K562 (cell line): ENCODE data around the gene FREM3. TPM values are rescaled to one million over a fixed set of nuclear protein-coding genes. Genes with fewer than 3 reads are reported as not detected.
A peak's percentile ranks its signal among the peaks of the same experiment; 100 is the strongest.
"Not testable (repeated sequence)": the region's sequence is repeated elsewhere in the genome, so short reads cannot be mapped to it uniquely, and the experiment has no call there.

Source experiments
- ATAC-seq: fragments of 200-7000 bp; cut with Tn5 transposase; 3 replicates; pipeline ENCODE4 v1.9.1; 2020; ENCODE audit warnings: moderate library complexity
- BruUV-seq: library from RNA; stranded (reverse); fragments of 400-500 nt; replicated peaks from 2 replicates; lab custom pipeline; 2021; lab: Mats Ljungman, UMichigan
- CTCF ChIA-PET: fragments of 300-600 bp; formaldehyde crosslinking; extraction: SDS; loops from one replicate; lab custom pipeline; 2021; ENCODE audit warnings: low intra/inter-chr PET ratio; lab: Yijun Ruan, JAX
- POLR2A ChIA-PET: fragments of 300-600, 350-650 bp; sonication (Branson Sonifier 250); formaldehyde crosslinking; extraction: SDS; loops from one replicate; lab custom pipeline; 2021; ENCODE audit warnings: antibody characterized with exemption, inconsistent platforms; lab: Yijun Ruan, JAX
- DNase-seq, 4 experiments: peaks; one replicate each; pipeline versions ENCODE4 v3.0.0 to v3.0.0-alpha.2; 2011 to 2018; ENCODE audit warnings: low spot score in 3 of 4, mixed read lengths in 3 of 4; ENCODE audit errors: extremely low read depth in 1 of 4
- FAIRE-seq: peaks from 2 replicates; lab custom pipeline; 2011; peaks lifted over from hg19 to GRCh38; lab: Jason Lieb, UNC
- H2AFZ ChIP-seq: 2 replicates; pipeline ENCODE4 v1.6.0; 2011; ENCODE audit warnings: low read depth, low read length, control low read depth, inconsistent platforms
- H3K27ac ChIP-seq: fragments of 200-600 bp; 3 replicates; pipeline ENCODE4 v1.8.0; 2011; ENCODE audit warnings: low read depth, mild to moderate bottlenecking, control low read depth, inconsistent platforms, low read length, moderate library complexity, mixed read lengths; ENCODE audit errors: extremely low read depth
- H3K27me3 ChIP-seq, 2 experiments: fragments of 300-600 bp in 1 of 2; 2 replicates in 1 of 2; 3 replicates in 1 of 2; pipeline versions ENCODE4 v1.6.0 to v1.8.0; 2011; ENCODE audit warnings: inconsistent platforms in 2 of 2, low read length in 2 of 2, mild to moderate bottlenecking in 1 of 2, mixed read lengths in 1 of 2, moderate library complexity in 1 of 2; ENCODE audit not compliant: control insufficient read depth in 2 of 2, insufficient read depth in 2 of 2
- H3K36me3 ChIP-seq: fragments of 300-600 bp; 3 replicates; pipeline ENCODE4 v1.8.0; 2011; ENCODE audit warnings: mild to moderate bottlenecking, low read length, inconsistent platforms; ENCODE audit not compliant: control insufficient read depth, insufficient read depth
- H3K4me1 ChIP-seq, 2 experiments: fragments of 200-600 bp in 1 of 2; replicated peaks in 1 of 2; 2 replicates in 1 of 2; 3 replicates in 1 of 2; pipeline versions ENCODE4 v1.5.1 to v1.8.0; 2011; ENCODE audit warnings: inconsistent platforms in 2 of 2, low read length in 2 of 2, mild to moderate bottlenecking in 1 of 2, mixed read lengths in 1 of 2, moderate library complexity in 1 of 2; ENCODE audit not compliant: control insufficient read depth in 2 of 2, insufficient read depth in 2 of 2
- H3K4me2 ChIP-seq: 2 replicates; pipeline ENCODE4 v1.6.1; 2011; ENCODE audit warnings: low read length, control low read depth, inconsistent platforms, mixed read lengths; ENCODE audit not compliant: insufficient read depth
- H3K4me3 ChIP-seq: fragments of 200-600 bp; sonication (generic), shearing (Covaris generic); 2 replicates; pipeline ENCODE4 v1.5.1; 2016; ENCODE audit warnings: control low read depth, inconsistent platforms
- H3K79me2 ChIP-seq: fragments of 200-600 bp; 3 replicates; pipeline ENCODE4 v1.8.0; 2011; ENCODE audit warnings: low read length, inconsistent platforms; ENCODE audit not compliant: control insufficient read depth, insufficient read depth
- H3K9ac ChIP-seq, 2 experiments: 2 replicates each; pipeline versions ENCODE4 v1.6.0 to v1.6.1; 2011; ENCODE audit warnings: low read depth in 2 of 2, low read length in 2 of 2, control low read depth in 1 of 2, inconsistent platforms in 1 of 2, mild to moderate bottlenecking in 1 of 2, mixed read lengths in 1 of 2; ENCODE audit not compliant: insufficient read depth in 1 of 2
- H3K9me1 ChIP-seq: one replicate; pipeline ENCODE4 v1.6.0; 2011; ENCODE audit warnings: inconsistent platforms, mild to moderate bottlenecking, low read length, moderate library complexity; ENCODE audit not compliant: control insufficient read depth, insufficient read depth
- H3K9me3 ChIP-seq: replicated peaks from 2 replicates; pipeline ENCODE4 v1.5.1; 2011; ENCODE audit warnings: low read depth, low read length, inconsistent platforms; ENCODE audit not compliant: control insufficient read depth, insufficient read depth
- H4K20me1 ChIP-seq: replicated peaks from 2 replicates; pipeline ENCODE4 v1.6.1; 2011; ENCODE audit warnings: low read length, inconsistent platforms, mixed read lengths; ENCODE audit not compliant: control insufficient read depth, insufficient read depth
- CTCF ChIP-seq, 3 experiments: IDR thresholded peaks in 2 of 3; conservative IDR thresholded peaks in 1 of 3; 2 replicates each; pipeline ENCODE4 v1.5.1; 2011 to 2012; ENCODE audit warnings: low read length in 3 of 3, mild to moderate bottlenecking in 3 of 3, control low read depth in 2 of 3, improper control_type of control experiment in 1 of 3, inconsistent platforms in 1 of 3, low read depth in 1 of 3, mixed read lengths in 1 of 3, moderate library complexity in 1 of 3; ENCODE audit not compliant: insufficient read depth in 2 of 3
- GTF2E2 ChIP-seq: fragments of 200-800 bp; sonication (Bioruptor generic); IDR thresholded peaks from 2 replicates; pipeline ENCODE4 v1.6.1; 2016; ENCODE audit warnings: missing genetic modification characterization, missing compliant biosample characterization
- HCFC1 ChIP-seq: IDR thresholded peaks from 2 replicates; pipeline ENCODE4 v1.6.1; 2012; ENCODE audit warnings: low read depth, low read length, improper control_type of control experiment
- RAD21 ChIP-seq, 2 experiments: fragments of 250-450 bp in 1 of 2; fragments of 450-650 bp in 1 of 2; sonication (Bioruptor Pico) in 1 of 2; formaldehyde crosslinking in 1 of 2; IDR thresholded peaks in 1 of 2; conservative IDR thresholded peaks in 1 of 2; 2 replicates each; pipeline versions ENCODE4 v1.4.0 to v1.8.0; 2020 to 2022; ENCODE audit warnings: mild to moderate bottlenecking in 2 of 2, moderate library complexity in 1 of 2
- RBM22 ChIP-seq: fragments of 200-400 bp; formaldehyde crosslinking; IDR thresholded peaks from 2 replicates; pipeline ENCODE4 v1.6.1; 2018; ENCODE audit warnings: low read length, low read depth; ENCODE audit not compliant: poor library complexity, severe bottlenecking
- RNF2 ChIP-seq: sonication (generic); IDR thresholded peaks from 2 replicates; pipeline ENCODE4 v1.6.1; 2016
- TEAD4 ChIP-seq, 2 experiments: sonication (generic) in 1 of 2; formaldehyde crosslinking in 1 of 2; IDR thresholded peaks; 2 replicates each; pipeline versions ENCODE4 v1.6.1 to v1.8.0; 2012 to 2022; ENCODE audit warnings: borderline replicate concordance in 1 of 2, inconsistent platforms in 1 of 2, low read length in 1 of 2, mild to moderate bottlenecking in 1 of 2, missing genetic modification reagents in 1 of 2
- ZMIZ1 ChIP-seq, 2 experiments: fragments of 150-350 bp in 1 of 2; IDR thresholded peaks; 2 replicates each; pipeline ENCODE4 v1.6.1; 2012 to 2016; ENCODE audit warnings: low read depth in 2 of 2, low read length in 2 of 2, mild to moderate bottlenecking in 1 of 2, moderate library complexity in 1 of 2
- WGBS: fragments of 100-300 bp; shearing (Covaris generic); methylation state at CpG from one replicate; pipeline ENCODE4 v1.1.6; 2016; ENCODE audit warnings: low coverage, mixed read lengths; ENCODE audit not compliant: insufficient coverage; ENCODE audit errors: missing lambda C conversion rate; 5-methylcytosine and 5-hydroxymethylcytosine counted together
- in situ Hi-C: fragments of 300-500 bp; cut with MboI; formaldehyde crosslinking; loops from 4 replicates; pipeline ENCODE4 v1.15.0; 2018; ENCODE audit warnings: inconsistent platforms, mixed read lengths
- intact Hi-C: fragments of 100-400 bp; cut with micrococcal nuclease; formaldehyde crosslinking; loops from 2 replicates; pipeline ENCODE4 v1.14.2; 2022
- polyA plus RNA-seq, 8 experiments: library from polyadenylated mRNA; depleted of rRNA in 4 of 8; stranded (reverse) in 5 of 8; unstranded in 3 of 8; fragments of >200 nt; fragmentation: Nextera tagmentation in 2 of 8; fragmentation: Illumina TruSeq in 1 of 8; extraction: Ambion mirVana in 2 of 8; extraction: Trizol in 1 of 8; gene quantifications; 2 replicates each; pipeline versions ENCODE4 v1.2.1 to v1.2.3, GENCODE V29; 2011 to 2014; ENCODE audit warnings: inconsistent platforms in 1 of 8, missing spikeins in 1 of 8
- total RNA-seq, 7 experiments: library from RNA; depleted of rRNA in 6 of 7; stranded (reverse); fragments of >200 nt in 6 of 7; fragmentation: Illumina TruSeq in 2 of 7; extraction: Trizol in 2 of 7; gene quantifications; 2 replicates each; pipeline versions ENCODE4 v1.2.1 to v1.2.3, GENCODE V29; 2011 to 2021; ENCODE audit warnings: low replicate concordance in 1 of 7

The FREM3 gene
- total and polyA plus RNA-seq, 9 of the 15 experiments (the other 6 are each of a cell fraction or from before 2014, with no cell fraction given): not detected

- no peak overlapping the region for H3K9ac ChIP-seq
- no peaks in the 10 kb centered on the region for H3K79me2 ChIP-seq
- no peaks in the 10 kb centered on the region for H3K9me1 ChIP-seq
- no peak overlapping the region for H2AFZ ChIP-seq
- peak; percentile 86 for ATAC-seq
- TF ChIP-seq CTCF (IDR thresholded peaks at IDR 0.05 in 2 of 3, conservative IDR thresholded peaks at IDR 0.05 in 1 of 3; ENCODE audit: insufficient read depth in 2 of 3, low read depth in 1 of 3, low read length in 3 of 3) (peak in 2 of 3 experiments; percentile 39 to 40; a peak in 4 of 6 replicates), RNF2 (no peak), GTF2E2 (tag) (no peak), HCFC1 (no peak), ZMIZ1 (IDR thresholded peaks at IDR 0.05; ENCODE audit: low read depth in 2 of 2, low read length in 2 of 2) (no peak), TEAD4 (IDR thresholded peaks at IDR 0.05; ENCODE audit: low read length) (no peak), TEAD4 (CRISPR knock-in tag; IDR thresholded peaks at IDR 0.05; ENCODE audit: borderline replicate concordance) (no peak), RBM22 (no peak), RAD21 (CRISPR knock-in tag; conservative IDR thresholded peaks at IDR 0.05 in 1 of 2, IDR thresholded peaks at IDR 0.05 in 1 of 2) (peak in 1 of 2 experiments; percentile 25; a peak in 1 of 4 replicates)
- H4K20me1 ChIP-seq: no peaks in the 10 kb centered on the region
- H3K27ac ChIP-seq: no peak overlapping the region
- no peak overlapping the region for H3K4me3 ChIP-seq
- WGBS: 29% methylated on average over 1 of the region's 1 CpG
- no peak overlapping the region for H3K4me2 ChIP-seq
- H3K27me3 ChIP-seq: no peaks in the 10 kb centered on the region
- peaks cover 95% of the 10 kb centered on the region for H3K36me3 ChIP-seq
- no peaks in the 10 kb centered on the region for H3K4me1 ChIP-seq
- DNase-seq: peak in 1 of 4 experiments; percentile 25
- POLR2A ChIA-PET: no interaction called here
- intact Hi-C loops (no loop called here), in situ Hi-C loops (no loop called here)
- CTCF ChIA-PET: no interaction called here
- H3K9me3 ChIP-seq: no peaks in the 10 kb centered on the region
- peak; percentile 74 for FAIRE-seq
- BruUV-seq: no TSS peak
These were observed 169.1 kb downstream of the FREM3 start for GRCh38 chr4:143531380-143531779.

GRCh38 chr4:143528046-143528445 lies 172.4 kb downstream of the FREM3 start:
- H3K4me3 ChIP-seq, H3K4me2 ChIP-seq, H3K4me1 ChIP-seq, H3K9ac ChIP-seq, CTCF ChIA-PET, intact Hi-C loops, H3K9me1 ChIP-seq, ATAC-seq, BruUV-seq, H4K20me1 ChIP-seq, H3K27me3 ChIP-seq, H3K27ac ChIP-seq, FAIRE-seq, H3K9me3 ChIP-seq, in situ Hi-C loops, H2AFZ ChIP-seq, H3K79me2 ChIP-seq, DNase-seq: not testable (repeated sequence)
- WGBS: 89% methylated on average over 4 of the region's 4 CpGs
- H3K36me3 ChIP-seq: peaks cover 93% of the 10 kb centered on the region
- POLR2A ChIA-PET: interaction anchor here (0.6 kb wide), 1 partner anchor 1175 kb away, joined by 3 read pairs; no protein-coding TSS in a partner anchor
